NCI-H2029 (cell line): ENCODE data around the gene SHC2.
"Not testable (repeated sequence)": the region's sequence is repeated elsewhere in the genome, so short reads cannot be mapped to it uniquely, and the experiment has no call there.

Experiments used
- DNase-seq: peaks from one replicate; lab custom pipeline; 2025; lab: John Stamatoyannopoulos, UW

The SHC2 gene

GRCh38 chr19:492091-492531 lies 31.3 kb upstream of the SHC2 start:
- no peak for DNase-seq

DNA sequence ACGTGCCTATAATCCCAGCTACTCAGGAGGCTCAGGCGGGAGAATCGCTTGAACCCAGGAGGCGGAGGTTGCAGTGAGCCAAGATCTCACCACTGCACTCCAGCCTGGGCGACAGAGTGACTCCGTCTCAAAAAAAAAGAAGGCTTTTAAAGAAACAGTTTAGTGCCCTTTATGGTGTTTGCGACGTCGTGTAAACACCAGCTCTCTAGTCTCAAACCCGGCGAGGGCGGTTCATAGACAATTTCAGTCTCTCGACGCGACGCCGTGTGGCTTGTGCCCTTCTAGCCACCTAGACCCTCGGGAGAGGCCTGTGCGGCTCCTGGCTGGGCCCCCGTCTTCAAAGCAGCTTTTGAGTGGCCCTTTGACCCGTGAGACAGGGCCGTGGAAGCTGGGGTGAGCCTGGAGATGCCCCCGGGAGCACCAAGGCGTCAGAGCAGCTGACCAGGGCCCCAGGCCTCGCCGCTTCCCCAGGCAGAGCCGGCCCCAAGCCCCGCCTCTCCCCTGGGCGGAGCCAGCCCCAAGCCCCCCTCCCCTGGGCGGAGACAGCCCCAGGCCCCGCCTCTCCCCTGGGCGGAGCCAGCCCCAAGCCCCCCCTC lies 30.4 kb upstream of the SHC2 start:
- no peak for DNase-seq

GRCh38 chr19:489418-490196 lies 28.8 kb upstream of the SHC2 start:
- no peak for DNase-seq

- peak; percentile 89 for DNase-seq
These were observed 27.9 kb upstream of the SHC2 start for GRCh38 chr19:488505-489417.

GRCh38 chr19:485583-486236 lies 24.9 kb upstream of the SHC2 start:
- DNase-seq = no peak

GRCh38 chr19:485077-485476 lies 24.2 kb upstream of the SHC2 start:
- DNase-seq = no peak

DNA sequence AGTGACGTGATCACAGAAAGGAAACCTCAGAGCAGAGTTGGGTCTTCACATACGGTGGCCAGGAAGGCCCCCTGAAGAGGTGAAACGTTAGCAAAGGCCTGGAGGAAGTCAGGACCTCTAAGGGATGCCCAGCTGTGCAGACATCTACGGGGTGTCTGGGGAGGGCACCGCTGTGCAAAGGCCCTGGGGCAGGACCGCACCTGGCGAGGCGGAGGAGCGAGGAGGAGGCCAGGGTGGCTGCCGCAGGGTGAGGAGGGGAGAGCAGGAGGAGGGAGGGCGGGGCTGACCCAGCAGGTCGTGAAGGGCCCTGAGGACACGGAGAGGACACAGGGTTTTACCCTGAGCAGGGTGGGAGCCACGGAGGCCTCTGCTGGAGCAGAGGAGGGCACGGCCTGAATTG lies 23.7 kb upstream of the SHC2 start:
- no peak for DNase-seq

DNA sequence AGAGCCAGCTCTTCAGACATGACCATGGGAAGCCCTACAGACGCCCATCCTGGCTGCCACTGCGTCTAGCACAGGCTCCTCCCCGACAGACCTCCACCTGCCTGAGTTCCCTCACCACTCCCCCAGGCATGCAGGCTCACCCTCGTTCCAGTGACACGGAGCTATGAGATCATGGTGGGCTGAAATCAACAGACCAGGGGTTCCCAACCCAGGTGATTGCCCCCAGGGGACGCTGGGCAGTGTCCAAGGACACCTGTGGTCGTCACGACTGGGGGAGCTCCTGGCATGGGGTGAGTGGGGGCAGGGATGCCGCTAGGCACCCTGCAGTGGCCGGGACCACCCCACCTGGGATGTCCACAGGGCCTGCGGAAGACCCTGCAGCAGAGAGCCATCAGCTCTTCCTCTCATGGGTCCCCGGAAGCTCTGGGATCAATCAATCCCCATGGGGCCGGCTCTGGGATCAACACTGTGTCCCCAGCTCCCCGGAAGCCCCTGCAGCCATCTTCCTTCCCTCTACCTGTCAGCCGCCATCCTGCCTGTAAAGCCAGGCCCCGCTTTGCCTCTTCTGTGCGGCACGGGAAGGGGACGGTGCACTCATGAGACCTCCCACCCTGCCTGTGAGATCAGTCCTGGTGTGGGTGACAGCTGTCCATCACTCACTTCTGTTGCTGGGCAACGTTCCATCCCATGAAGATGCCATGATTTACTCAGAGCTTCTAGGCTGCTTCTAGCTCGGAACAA lies 22.7 kb upstream of the SHC2 start:
- no peak for DNase-seq

GRCh38 chr19:482186-483041 lies 21.6 kb upstream of the SHC2 start:
- DNase-seq = no peak

GRCh38 chr19:481100-481499 lies 20.3 kb upstream of the SHC2 start:
- DNase-seq = not testable (repeated sequence)

DNA sequence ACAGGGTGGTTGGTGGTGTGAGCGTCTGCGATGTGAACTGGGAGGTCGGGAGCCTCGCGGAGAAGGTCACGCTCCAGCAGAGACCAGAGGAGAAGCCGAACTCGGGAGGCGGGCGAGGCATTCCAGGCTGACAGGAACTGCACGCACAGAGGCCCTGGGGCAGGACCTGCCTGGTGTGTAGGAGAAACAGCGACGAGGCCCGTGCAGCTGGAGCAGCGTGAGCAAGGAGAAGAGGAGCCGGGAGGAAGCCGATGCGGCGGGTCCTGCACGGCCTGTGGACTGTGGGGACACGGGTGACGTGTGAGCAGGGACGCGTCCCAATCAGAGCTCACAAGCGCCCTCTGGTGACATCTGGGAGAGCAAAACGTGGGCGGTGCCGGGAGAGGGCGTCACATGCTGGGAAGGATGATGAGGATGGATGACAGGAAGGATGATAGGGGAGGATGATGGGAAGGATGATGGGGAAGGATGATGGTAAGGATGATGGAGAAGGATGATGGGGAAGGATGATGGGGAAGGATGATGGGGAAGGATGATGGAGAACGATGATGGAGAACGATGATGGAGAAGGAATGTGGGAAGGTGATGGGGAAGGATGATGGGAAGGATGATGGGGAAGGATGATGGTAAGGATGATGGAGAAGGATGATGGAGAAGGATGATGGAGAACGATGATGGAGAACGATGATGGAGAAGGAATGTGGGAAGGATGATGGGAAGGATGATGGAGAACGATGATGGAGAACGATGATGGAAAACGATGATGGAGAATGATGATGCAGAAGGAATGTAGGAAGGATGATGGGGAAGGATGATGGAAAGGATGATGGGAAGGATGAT lies 19.4 kb upstream of the SHC2 start:
- peak; percentile 61 for DNase-seq

GRCh38 chr19:478976-479375 lies 18.1 kb upstream of the SHC2 start:
- no peak for DNase-seq

DNA sequence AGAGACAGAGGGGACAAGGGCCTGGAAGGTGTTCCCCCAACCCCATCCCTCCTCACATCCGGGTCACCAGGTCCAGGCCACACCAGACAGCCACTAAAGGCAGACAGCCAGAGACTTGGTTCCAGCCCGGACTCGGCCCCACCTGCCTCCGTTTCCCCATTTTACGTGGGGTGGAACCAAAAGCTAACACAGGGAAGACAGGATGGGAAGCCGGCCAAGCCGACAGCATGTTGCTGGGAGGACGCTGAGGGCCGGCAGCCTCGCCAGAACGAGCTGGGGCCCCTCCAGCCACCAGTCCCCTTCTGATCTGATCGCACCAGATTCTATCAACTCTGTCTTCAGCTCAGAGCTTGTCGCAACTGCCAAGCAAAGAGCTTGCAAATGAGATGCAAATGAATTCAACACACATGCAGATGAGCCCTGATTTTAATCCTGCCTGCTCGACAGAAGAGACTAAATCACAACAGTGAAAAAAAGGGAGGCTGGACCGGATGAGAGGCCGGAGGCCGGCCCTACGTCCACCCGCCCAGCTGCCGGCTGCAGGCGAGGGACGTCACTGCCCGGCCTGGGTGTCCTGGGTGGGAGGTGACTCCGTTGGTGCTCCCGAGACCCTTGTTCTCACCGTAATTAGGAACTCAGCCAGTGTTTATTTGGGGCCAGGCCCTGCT lies 17.5 kb upstream of the SHC2 start:
- DNase-seq = no peak

- DNase-seq = no peak
These were observed 14.5 kb upstream of the SHC2 start for GRCh38 chr19:475360-475759.

- DNase-seq = no peak
These were observed 13.6 kb upstream of the SHC2 start for GRCh38 chr19:474126-475078.

DNA sequence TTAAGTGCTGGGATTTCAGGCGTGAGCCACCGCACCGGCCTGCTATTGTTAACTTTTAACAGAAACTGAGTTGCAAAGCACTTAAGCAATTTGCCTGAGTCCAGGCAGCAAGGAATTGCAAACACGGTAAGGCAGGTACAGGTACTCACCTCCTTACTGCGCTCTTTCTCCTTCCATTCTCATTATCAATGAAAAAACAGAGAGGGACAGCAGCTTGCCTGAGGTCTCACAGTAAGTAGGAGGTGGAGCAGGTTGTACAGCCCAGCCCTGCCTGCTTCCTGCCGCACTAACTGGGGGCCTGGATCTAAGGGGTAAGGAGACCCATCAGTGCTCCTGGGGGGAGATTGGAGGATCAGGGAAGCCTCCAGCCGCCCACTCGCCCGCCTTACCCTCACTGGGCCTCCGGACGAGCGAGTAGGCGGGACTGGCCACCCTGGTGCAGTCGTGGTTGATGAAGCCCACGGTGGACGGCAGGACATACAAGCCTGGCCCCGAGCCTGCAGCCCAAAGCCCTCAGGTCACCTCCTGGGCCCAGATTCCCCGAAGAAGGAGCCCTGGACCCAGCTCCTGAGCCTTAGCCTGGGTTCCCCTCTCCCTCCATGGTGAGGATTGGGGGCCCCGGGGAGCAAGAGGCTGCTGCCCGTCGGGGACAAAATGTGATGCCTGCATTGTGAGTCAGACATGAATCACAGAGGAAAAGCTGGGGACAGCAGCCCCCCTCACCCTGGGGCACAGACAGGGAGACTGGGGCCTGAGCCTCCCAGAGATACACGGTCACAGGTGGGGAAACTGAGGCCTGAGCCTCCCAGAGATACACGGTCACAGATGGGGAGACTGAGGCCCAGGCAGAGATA lies 11.4 kb upstream of the SHC2 start:
- DNase-seq = no peak

DNA sequence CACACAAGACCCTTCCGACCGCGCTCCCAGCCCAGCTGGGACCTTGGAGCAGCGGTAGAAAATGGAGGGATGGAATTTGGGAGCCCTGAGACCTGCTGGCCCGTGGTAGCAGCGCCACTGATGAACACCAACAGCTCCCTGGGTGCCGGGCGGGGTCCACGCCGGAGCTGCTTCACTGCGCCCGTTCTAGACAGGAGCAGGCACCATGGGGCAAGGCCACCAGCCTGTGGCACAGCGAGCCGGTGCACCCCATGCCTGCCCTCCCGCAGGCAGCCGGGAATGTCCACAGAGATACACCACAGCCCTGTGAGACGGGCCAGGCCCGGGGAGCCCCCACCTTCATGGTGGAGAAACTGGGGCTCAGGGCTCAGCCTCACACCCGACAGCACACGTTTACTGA lies 9.9 kb upstream of the SHC2 start:
- no peak for DNase-seq
